ENCODE data around the gene TBC1D24.
A peak's percentile ranks its signal among the peaks of the same experiment; 100 is the strongest.
"Not testable (repeated sequence)": the region's sequence is repeated elsewhere in the genome, so short reads cannot be mapped to it uniquely, and the experiment has no call there.

Gene TBC1D24

GRCh38 chr16:2533912-2534311 is 59.0 kb downstream of the TBC1D24 start:
- DNase-seq, result no peak

GRCh38 chr16:2534335-2534734 is 59.4 kb downstream of the TBC1D24 start:
- DNase-seq, result not testable (repeated sequence)

- no peak for DNase-seq
Measured at GRCh38 chr16:2535625-2536013, 60.7 kb downstream of the TBC1D24 start.

GRCh38 chr16:2537451-2538379 is 62.8 kb downstream of the TBC1D24 start, which contains the start of gene PDPK1:
Gene PDPK1 (plus strand): TSS chr16:2538021. CDS start chr16:2538113, 92 bp downstream.
- peak; percentile 99 for DNase-seq

- DNase-seq, result not testable (repeated sequence)
Measured at GRCh38 chr16:2539192-2539844, 64.4 kb downstream of the TBC1D24 start.

- not testable (repeated sequence) for DNase-seq
Measured at GRCh38 chr16:2539845-2540458, 65.0 kb downstream of the TBC1D24 start.

GRCh38 chr16:2540912-2541311 is 66.0 kb downstream of the TBC1D24 start:
- DNase-seq, result not testable (repeated sequence)

- not testable (repeated sequence) for DNase-seq
Measured at GRCh38 chr16:2541409-2541808, 66.5 kb downstream of the TBC1D24 start.

GRCh38 chr16:2543771-2544170 is 68.8 kb downstream of the TBC1D24 start:
- not testable (repeated sequence) for DNase-seq

- not testable (repeated sequence) for DNase-seq
Measured at GRCh38 chr16:2550283-2550878, 75.5 kb downstream of the TBC1D24 start.

GRCh38 chr16:2551420-2551889 is 76.5 kb downstream of the TBC1D24 start:
- not testable (repeated sequence) for DNase-seq

GRCh38 chr16:2554709-2555425 is 79.9 kb downstream of the TBC1D24 start:
- not testable (repeated sequence) for DNase-seq

Measured in RPMI8226 (cell line).